H9 (cell line): Measurements from ENCODE around the gene CYP2D6. TPM values are rescaled to one million over a fixed set of nuclear protein-coding genes. Genes with fewer than 3 reads are reported as not detected.

Source experiments
- DNase-seq: peaks from one replicate; pipeline ENCODE4 v3.0.0-alpha.2; 2017
- H2AFZ ChIP-seq: one replicate; pipeline ENCODE4 v1.6.1; 2013; ENCODE audit warnings: mild to moderate bottlenecking, low read length, control low read depth, moderate library complexity
- H2AK5ac ChIP-seq: 2 replicates; pipeline ENCODE4 v1.6.1; 2013; ENCODE audit warnings: low read length, control low read depth, mixed read lengths; ENCODE audit not compliant: insufficient read length
- H2BK120ac ChIP-seq: one replicate; pipeline ENCODE4 v1.6.1; 2013; ENCODE audit warnings: low read depth, mild to moderate bottlenecking, low read length, control low read depth, inconsistent platforms; ENCODE audit not compliant: poor library complexity, severe bottlenecking
- H2BK12ac ChIP-seq: 2 replicates; pipeline ENCODE4 v1.6.1; 2013; ENCODE audit warnings: low read length, control low read depth, mixed read lengths, low read depth; ENCODE audit not compliant: insufficient read length
- H2BK15ac ChIP-seq: 2 replicates; pipeline ENCODE4 v1.6.1; 2013; ENCODE audit warnings: low read depth, low read length, control low read depth
- H2BK20ac ChIP-seq: one replicate; pipeline ENCODE4 v1.6.1; 2013; ENCODE audit warnings: low read depth, mild to moderate bottlenecking, low read length, control low read depth, inconsistent platforms; ENCODE audit not compliant: poor library complexity, severe bottlenecking
- H2BK5ac ChIP-seq: 2 replicates; pipeline ENCODE4 v1.6.1; 2013; ENCODE audit warnings: low read length, control low read depth, mixed read lengths; ENCODE audit not compliant: insufficient read length
- H3K14ac ChIP-seq: 2 replicates; pipeline ENCODE4 v1.6.1; 2013; ENCODE audit warnings: low read length, control low read depth; ENCODE audit not compliant: insufficient read depth
- H3K18ac ChIP-seq: 2 replicates; pipeline ENCODE4 v1.6.1; 2013; ENCODE audit warnings: low read depth, mild to moderate bottlenecking, mixed read lengths, low read length, control low read depth; ENCODE audit not compliant: insufficient read length
- H3K23ac ChIP-seq: 2 replicates; pipeline ENCODE4 v1.6.1; 2013; ENCODE audit warnings: low read length, control low read depth, mixed read lengths, low read depth; ENCODE audit not compliant: insufficient read length
- H3K23me2 ChIP-seq: 2 replicates; pipeline ENCODE4 v1.6.1; 2013; ENCODE audit warnings: low read depth, mild to moderate bottlenecking, mixed read lengths, low read length, control low read depth; ENCODE audit not compliant: insufficient read length, poor library complexity, severe bottlenecking
- H3K27ac ChIP-seq: 2 replicates; pipeline ENCODE4 v1.5.1; 2013; ENCODE audit warnings: low read length, control low read depth, mixed read lengths, low read depth; ENCODE audit not compliant: insufficient read length
- H3K27me3 ChIP-seq: 2 replicates; pipeline ENCODE4 v1.6.1; 2013; ENCODE audit warnings: low read length, control low read depth, inconsistent platforms; ENCODE audit not compliant: insufficient read depth
- H3K4ac ChIP-seq: 2 replicates; pipeline ENCODE4 v1.6.1; 2013; ENCODE audit warnings: low read depth, mild to moderate bottlenecking, control low read depth, inconsistent platforms, low read length, moderate library complexity
- H3K4me1 ChIP-seq: 2 replicates; pipeline ENCODE4 v1.6.1; 2013; ENCODE audit warnings: low read length, control low read depth, inconsistent platforms; ENCODE audit not compliant: insufficient read depth
- H3K4me2 ChIP-seq: 2 replicates; pipeline ENCODE4 v1.6.1; 2013; ENCODE audit warnings: low read length, control low read depth, mixed read lengths; ENCODE audit not compliant: insufficient read length, insufficient read depth
- H3K56ac ChIP-seq: 2 replicates; pipeline ENCODE4 v1.6.1; 2013; ENCODE audit warnings: low read depth, mild to moderate bottlenecking, mixed read lengths, low read length, control low read depth; ENCODE audit not compliant: insufficient read length
- H3K79me1 ChIP-seq: 2 replicates; pipeline ENCODE4 v1.6.1; 2013; ENCODE audit warnings: low read depth, mild to moderate bottlenecking, moderate library complexity, low read length, control low read depth, inconsistent platforms; ENCODE audit not compliant: insufficient read depth, poor library complexity, severe bottlenecking
- H3K79me2 ChIP-seq: 2 replicates; pipeline ENCODE4 v1.6.1; 2013; ENCODE audit warnings: low read length, control low read depth, inconsistent platforms; ENCODE audit not compliant: insufficient read depth
- H3K9ac ChIP-seq: 2 replicates; pipeline ENCODE4 v1.6.1; 2013; ENCODE audit warnings: low read length, control low read depth, mixed read lengths; ENCODE audit not compliant: insufficient read length; ENCODE audit errors: extremely low read depth
- H3K9me3 ChIP-seq: one replicate; pipeline ENCODE4 v1.6.1; 2013; ENCODE audit warnings: low read depth, low read length, inconsistent platforms; ENCODE audit not compliant: control insufficient read depth
- H3T11ph ChIP-seq: one replicate; pipeline ENCODE4 v1.6.1; 2013; ENCODE audit warnings: mild to moderate bottlenecking, low read length, control low read depth, inconsistent platforms
- H4K20me1 ChIP-seq: one replicate; pipeline ENCODE4 v1.6.1; 2013; ENCODE audit not compliant: control insufficient read depth, insufficient read length, insufficient read depth
- H4K5ac ChIP-seq: 2 replicates; pipeline ENCODE4 v1.6.1; 2013; ENCODE audit warnings: low read depth, mild to moderate bottlenecking, mixed read lengths, low read length, control low read depth; ENCODE audit not compliant: insufficient read length
- H4K8ac ChIP-seq: replicated peaks from 2 replicates; pipeline ENCODE4 v1.6.1; 2013; ENCODE audit warnings: low read length, control low read depth, mixed read lengths, low read depth; ENCODE audit not compliant: insufficient read length
- H4K91ac ChIP-seq: 2 replicates; pipeline ENCODE4 v1.6.1; 2013; ENCODE audit warnings: low read depth, mild to moderate bottlenecking, moderate library complexity, mixed read lengths, low read length, control low read depth; ENCODE audit not compliant: insufficient read length
- H3K27ac Mint-ChIP-seq, 3 experiments: 2 replicates in 2 of 3; 3 replicates in 1 of 3; pipeline ENCODE4 v1.8.0; 2020 to 2021; ENCODE audit warnings: mixed read lengths in 3 of 3, mild to moderate bottlenecking in 1 of 3, moderate library complexity in 1 of 3
- H3K27me3 Mint-ChIP-seq: 2 replicates; pipeline ENCODE4 v1.8.0; 2021; ENCODE audit warnings: low read depth, mild to moderate bottlenecking, moderate library complexity, mixed read lengths
- H3K36me3 Mint-ChIP-seq, 3 experiments: 2 replicates in 2 of 3; 3 replicates in 1 of 3; pipeline ENCODE4 v1.8.0; 2020 to 2021; ENCODE audit warnings: low read depth in 3 of 3, mixed read lengths in 3 of 3; ENCODE audit not compliant: insufficient read depth in 1 of 3
- H3K4me1 Mint-ChIP-seq, 2 experiments: 2 replicates each; pipeline ENCODE4 v1.8.0; 2020; ENCODE audit warnings: mixed read lengths in 2 of 2
- H3K4me3 Mint-ChIP-seq, 2 experiments: 2 replicates in 1 of 2; 3 replicates in 1 of 2; pipeline ENCODE4 v1.8.0; 2020 to 2021; ENCODE audit warnings: mild to moderate bottlenecking in 2 of 2, mixed read lengths in 2 of 2, moderate library complexity in 1 of 2
- H3K9me3 Mint-ChIP-seq, 2 experiments: 2 replicates in 1 of 2; 3 replicates in 1 of 2; pipeline ENCODE4 v1.8.0; 2020; ENCODE audit warnings: mild to moderate bottlenecking in 2 of 2, mixed read lengths in 2 of 2, moderate library complexity in 1 of 2
- CTCF ChIP-seq: fragments of 200-600 bp; sonication (generic); conservative IDR thresholded peaks from 3 replicates; pipeline ENCODE4 v1.8.0; 2021; ENCODE audit warnings: antibody characterized with exemption, mild to moderate bottlenecking
- WGBS: extraction: QIAGEN DNeasy Blood & Tissue Kit; methylation state at CpG from one replicate; pipeline ENCODE4 v1.1.7; 2013; ENCODE audit warnings: missing lambda C conversion rate, low lambda C conversion rate, mixed read lengths; ENCODE audit not compliant: insufficient read length; ENCODE audit errors: extremely low coverage; 5-methylcytosine and 5-hydroxymethylcytosine counted together
- total RNA-seq: library from RNA; stranded (reverse); gene quantifications from 2 replicates; pipeline ENCODE4 v1.2.1, GENCODE V29; 2021

CYP2D6 gene
- total RNA-seq, 1 experiment from 2014 or later, result 2.3 TPM

- H3K36me3 Mint-ChIP-seq, result peaks cover 6 to 31% (median 11%) of the 10 kb centered on the region in 3 experiments; a peak in 6 of 7 replicates
- no peak overlapping the region for H3K4me2 ChIP-seq
- TF ChIP-seq CTCF, result no peak
Measured at GRCh38 chr22:42156598-42156997, 26.0 kb upstream of the CYP2D6 start.

More at GRCh38 chr22:42156598-42156997, 26.0 kb upstream of the CYP2D6 start:
- Histone ChIP-seq H2BK20ac (no peak overlapping the region), H3K4ac (no peak overlapping the region), H3K9me3 (no peaks in the 10 kb centered on the region), H3K9ac (no peak overlapping the region), H4K8ac (no peak overlapping the region), H3K14ac (no peak overlapping the region), H3K18ac (no peak overlapping the region), H3K79me1 (no peaks in the 10 kb centered on the region), H2BK120ac (no peak overlapping the region), H3K27ac (no peak overlapping the region), H3K23me2 (no peaks in the 10 kb centered on the region), H3K23ac (no peak overlapping the region), H3K27me3 (no peaks in the 10 kb centered on the region), H2AK5ac (no peak overlapping the region), H3K79me2 (no peaks in the 10 kb centered on the region), H3K4me1 (no peaks in the 10 kb centered on the region), H2BK15ac (no peak overlapping the region), H3K56ac (no peak overlapping the region), H3T11ph (no peak overlapping the region), H4K5ac (no peak overlapping the region), H4K91ac (no peak overlapping the region), H2BK12ac (no peak overlapping the region), H2AFZ (no peak overlapping the region), H4K20me1 (no peaks in the 10 kb centered on the region), H2BK5ac (no peak overlapping the region)
- DNase-seq, result no peak
- H3K4me3 Mint-ChIP-seq, result no peak overlapping the region
- H3K27ac Mint-ChIP-seq, result no peak overlapping the region
- no peaks in the 10 kb centered on the region for H3K9me3 Mint-ChIP-seq
- peaks cover 0 to 4% of the 10 kb centered on the region in 2 experiments; a peak in 1 of 4 replicates for H3K4me1 Mint-ChIP-seq
- peaks cover 4% of the 10 kb centered on the region; the same call in 1 of the 2 replicates for H3K27me3 Mint-ChIP-seq
- no CpG with 5 or more reads among the region's 5 CpGs for WGBS
